ENCODE results near the gene BMP6.

Gene BMP6

DNA sequence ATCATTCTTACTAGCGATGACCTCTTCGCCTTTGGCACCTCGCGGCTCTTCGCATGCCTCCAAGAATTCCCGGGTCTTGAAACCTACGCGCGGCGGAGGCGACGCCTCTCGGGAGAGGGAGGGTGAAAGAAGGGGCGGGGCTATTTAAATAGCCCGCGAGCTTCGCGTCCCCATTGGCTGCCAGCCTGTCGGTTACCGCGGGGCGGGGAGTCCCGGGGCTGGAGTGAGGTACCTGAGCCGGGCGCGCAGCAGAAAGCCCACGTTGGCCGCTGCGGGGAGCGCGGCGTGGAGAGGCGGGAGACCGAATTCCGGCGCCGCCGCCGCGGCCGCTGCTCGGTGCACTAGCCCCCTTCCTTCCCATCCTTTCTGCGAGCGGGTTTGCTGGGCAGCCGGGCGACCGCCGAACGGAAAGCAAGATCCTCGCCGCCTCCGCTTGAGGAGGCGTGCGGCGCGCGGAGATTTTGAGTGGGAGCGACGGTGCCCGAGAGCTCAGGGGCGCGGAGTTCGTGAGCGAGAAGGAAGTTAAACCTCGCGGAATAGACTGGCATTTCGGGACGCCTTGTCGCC lies at the start of gene BMP6:
BMP6 (plus strand) TSS at position 251 of the 567 bp plus-strand sequence. CDS start 857 bp downstream, outside the sequence.
- DNase-seq = peak; percentile 54 to 72

DNA sequence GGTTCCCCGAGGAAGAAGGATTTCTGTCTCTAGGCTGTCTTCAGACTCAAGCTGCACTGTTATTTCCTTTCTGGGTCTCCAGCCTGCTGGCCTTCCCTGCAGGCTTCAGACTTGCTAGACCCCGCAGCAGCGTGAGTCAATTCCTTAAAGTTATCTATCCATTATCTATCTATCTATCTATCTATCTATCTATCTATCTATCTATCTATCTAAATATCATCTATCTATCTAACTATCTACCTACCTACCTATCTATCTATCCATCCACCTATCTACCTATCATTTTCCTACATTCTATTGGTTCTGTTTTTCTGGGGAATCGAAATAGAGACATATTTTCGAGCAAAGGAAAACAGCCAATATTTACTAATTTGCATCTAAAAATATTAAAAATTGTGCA lies 48.7 kb upstream of the BMP6 start:
- no peak for DNase-seq

DNA sequence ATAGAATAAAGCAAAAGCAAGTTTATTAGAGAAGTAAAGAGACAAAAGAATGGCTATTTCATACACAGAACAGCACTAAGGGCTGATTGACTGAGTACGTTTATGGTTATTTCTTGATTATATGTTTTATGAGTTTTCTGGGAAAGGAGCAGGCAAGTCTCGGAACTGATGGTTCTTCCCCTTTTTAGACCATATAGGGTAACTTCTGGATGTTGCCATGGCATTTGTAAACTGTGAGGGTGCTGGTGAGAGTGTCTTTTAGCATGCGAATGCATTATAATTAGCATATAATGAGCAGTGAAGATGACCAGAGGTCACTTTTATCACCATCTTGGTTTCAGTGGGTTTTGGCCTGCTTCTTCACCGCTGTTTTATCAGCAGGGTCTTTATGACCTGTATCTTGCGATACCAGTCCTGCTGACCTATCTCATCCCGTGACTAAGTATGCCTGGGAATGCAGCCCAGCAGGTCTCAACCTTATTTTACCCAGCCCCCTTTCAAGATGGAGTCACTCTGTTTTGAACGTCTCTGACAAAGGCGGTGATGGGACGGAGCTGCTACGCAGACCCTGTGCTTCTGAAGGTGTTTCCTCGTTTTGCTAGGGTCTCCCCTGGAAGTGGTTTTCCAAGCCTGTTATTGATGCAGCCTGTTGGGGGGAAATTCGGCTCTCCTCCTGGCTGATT lies 45.4 kb upstream of the BMP6 start:
- no peak for DNase-seq

DNA sequence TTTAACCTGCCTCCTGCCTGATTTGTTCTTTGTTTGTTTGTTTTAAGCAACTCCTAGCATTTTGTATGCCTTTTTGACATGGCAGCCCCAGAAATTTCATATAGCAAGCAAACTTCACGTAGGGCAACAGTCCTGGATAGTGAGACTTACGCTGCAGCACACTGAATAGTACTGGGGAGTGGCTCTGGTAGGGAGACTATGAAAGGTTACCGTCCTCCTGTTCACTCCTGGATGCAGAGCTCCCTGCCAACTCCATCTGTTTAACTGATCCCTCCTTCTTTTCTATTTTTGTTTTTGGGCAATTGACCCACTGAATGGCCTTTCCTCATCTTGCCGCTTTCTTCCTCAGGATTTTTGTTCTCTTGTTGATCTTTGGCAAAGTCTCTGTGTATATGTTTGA lies 44.5 kb upstream of the BMP6 start:
- no peak for DNase-seq

DNA sequence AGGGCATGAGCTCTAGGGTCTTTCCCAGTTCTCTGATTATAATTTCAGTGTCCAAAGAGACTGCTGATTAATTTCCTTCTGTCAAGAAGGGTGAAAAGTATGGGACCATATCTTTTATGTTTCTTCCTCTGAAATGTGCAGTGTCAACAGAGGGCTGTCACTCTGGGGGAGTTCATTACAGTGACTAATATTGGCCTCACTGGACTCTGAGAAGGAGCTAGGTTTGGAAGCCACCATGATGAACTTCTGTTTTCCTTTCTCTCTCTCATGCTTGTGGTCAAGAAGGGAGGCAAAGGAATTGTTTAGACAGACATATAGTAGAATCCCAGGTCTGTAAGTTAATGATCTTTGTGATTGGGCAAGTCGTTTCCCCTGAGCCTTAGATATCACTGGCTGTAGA lies 41.8 kb upstream of the BMP6 start:
- no peak for DNase-seq

DNA sequence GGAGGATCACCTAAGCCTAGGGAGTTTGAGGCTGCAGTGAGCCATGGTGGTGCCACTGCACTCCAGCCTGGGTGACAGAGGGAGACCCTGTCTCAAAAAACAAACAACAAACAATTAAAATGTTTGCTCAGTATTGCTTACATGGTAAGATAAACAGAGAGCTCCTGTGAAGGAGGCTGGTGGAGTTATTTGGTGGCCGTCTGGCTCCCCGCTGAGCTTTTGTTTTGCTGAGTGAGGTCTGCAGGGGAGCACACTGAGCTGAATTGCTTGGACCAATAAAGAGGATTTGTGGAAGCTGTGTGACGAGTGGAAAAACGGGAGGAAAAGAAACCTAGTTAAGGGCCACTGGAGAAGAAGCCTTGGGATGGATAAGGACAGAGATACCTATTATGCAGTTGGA lies 41.1 kb upstream of the BMP6 start:
- DNase-seq = no peak

DNA sequence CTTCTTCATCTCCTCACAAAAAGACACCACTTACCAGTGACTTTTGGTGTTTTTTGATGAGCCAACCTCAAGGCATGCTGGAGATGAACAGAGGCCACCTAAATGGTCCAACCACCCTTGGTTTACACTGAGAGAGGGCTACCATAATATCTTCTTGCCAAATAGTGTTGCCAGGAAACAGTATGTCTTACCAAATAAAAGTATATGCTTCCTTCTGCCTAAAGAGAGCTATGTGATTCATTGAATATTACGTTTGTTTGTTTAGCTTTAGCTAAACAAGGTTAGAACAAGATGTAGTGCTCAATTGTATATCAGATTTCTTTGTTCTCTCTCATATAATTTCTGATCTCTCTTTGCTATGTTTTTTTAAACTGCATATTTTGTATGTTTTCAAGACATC lies 40.6 kb upstream of the BMP6 start:
- DNase-seq = no peak

DNA sequence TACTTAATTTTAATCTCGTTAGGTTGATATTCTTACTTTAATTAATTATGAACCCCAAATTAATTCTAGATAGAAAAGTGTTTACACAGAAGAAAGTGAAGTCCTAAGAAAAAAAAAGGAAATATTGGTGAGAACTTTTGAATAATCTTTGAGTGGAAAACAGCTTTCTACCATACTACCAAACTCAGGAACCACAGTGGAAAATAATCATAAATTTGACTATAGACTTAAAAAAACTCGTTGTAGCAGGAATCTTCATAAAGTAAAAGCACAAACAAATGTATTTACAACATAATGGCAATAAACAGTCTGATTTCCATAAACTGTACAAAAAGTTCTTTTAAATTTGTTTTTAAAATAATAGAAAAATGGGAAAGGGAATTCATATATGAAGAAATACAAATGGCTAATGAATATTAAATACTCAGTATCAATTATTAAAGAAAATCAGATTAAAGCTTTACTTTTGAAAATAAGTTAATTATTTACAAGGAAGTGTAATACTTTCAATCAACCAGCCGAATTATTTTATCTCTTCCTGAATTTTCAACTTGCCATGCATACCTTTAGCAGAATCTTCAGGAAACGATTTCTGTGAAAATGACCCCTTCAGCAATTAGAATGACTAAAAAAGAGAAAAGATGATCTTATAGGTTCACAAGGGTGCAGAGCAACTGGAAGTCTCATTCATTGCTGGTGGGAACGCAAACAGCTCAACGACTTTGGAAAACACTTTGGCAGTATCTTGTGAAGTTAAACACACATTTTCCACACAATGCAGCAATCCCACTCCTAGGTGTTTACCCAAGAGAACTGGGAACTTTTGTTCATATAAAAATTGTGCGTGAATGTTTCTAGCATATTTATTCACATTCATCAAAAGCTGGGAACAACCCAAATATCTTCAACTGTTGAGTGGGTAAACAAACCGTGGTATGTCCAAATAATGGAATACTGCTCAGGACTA lies 38.5 kb upstream of the BMP6 start:
- no peak for DNase-seq

DNA sequence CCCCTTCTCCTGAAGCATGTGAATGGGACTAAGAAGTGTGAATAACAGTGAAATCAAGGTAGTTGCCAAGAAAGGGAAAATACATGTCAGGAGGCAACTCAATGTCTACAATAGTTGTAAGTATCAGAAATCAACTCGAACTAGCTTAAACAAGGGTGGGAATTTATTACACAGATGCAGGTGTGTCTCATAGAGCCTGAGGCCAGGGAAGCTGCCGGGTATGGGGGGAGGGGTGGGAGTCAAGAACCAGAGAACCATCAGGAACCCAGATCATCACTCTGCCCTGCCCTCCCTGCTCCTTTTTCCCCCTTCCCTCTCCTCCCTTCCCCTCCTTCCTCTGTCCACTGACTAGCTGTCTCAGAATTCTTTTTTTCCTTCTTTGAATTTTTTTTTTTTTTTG lies 34.9 kb upstream of the BMP6 start:
- no peak for DNase-seq

DNA sequence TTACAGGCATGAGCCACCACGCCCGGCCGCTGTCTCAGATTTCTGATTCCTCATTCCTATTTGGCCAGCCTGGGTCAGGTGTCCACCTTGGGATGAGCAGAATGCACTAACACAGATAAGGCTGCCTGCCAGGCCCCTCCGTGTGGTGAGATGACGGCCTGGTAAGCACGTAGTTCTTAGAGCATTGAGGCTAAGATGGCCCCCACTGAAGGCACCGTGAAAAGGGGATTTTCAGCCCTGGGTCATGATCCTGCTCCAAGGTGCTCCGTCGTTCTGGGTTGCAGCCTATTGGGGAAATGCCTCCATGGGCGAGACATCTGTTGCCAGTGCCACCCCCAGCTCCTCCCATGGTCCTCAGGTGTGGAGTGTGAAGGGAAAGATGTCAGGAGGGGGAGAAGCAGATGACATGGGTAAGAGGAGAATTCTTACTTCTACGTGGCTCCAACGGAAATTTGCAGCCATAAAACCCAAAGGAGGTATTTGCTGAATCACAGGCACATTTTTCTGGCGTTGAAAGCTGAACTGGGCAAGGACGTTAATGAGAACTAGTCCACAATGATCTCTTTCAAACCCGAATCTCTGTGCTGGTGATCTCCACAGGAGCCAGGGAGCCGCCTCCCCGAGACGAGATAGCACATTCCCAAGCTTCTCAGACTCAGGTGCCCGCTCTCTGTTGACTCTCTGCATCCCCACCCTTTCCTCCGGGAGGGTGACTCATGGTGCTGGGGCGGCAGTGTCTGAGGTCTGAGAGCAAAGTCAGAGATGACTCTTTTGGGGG lies 34.0 kb upstream of the BMP6 start:
- DNase-seq = no peak

DNA sequence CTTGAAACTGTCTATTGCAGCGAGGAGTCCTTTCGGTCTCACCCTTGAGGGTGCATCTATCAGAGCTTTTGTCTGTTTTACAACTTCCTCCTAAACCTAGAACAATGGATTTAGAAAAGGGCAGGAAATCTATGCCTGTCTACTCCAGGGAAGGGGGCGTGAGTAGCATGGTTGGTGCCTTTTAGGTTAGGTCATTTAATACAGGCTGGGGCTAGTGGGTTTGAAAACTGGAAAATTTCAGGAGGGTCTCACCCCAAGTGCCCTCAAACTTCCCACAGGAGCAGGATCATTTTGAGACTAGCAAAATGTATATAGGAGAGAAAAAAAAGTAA lies 33.5 kb upstream of the BMP6 start:
- no peak for DNase-seq

DNA sequence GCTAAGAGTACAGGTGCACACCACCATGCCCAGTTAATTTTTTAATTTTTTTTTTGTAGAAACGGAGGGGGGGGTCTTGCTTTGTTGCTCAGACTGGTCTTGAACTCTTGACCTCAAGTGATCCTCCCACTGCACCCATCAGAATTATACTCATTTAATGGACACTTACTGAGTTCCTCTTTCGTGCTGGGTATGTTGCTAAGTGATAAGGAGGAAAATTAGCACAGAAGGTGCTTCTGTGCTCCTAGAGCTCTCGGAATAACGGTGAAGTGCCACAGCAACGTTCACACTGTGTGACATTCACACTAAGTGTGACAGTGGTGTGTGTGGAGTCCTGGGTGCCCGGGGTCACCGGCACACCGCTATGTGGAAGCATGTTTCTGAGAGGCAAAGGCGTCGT lies 32.1 kb upstream of the BMP6 start:
- no peak for DNase-seq

DNA sequence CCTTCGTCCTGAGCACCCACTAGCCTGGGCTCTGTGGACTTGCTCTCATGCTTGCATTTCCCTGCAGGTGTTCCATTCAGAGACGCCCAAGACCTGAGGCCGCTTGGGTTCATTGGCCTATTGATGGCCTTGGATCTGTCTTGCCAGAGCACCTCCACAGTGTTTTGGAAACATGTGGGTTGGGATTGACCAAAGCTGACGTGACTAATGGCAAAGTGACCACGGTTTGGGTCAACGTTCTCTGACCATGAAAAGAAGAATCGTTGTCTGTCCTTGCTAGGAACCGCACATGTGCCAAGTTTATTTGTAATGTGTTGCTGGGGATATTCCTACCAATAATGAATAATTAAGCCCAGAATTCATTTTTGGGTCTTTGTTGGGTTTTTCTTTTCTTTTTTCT lies 29.8 kb upstream of the BMP6 start:
- DNase-seq = no peak

DNA sequence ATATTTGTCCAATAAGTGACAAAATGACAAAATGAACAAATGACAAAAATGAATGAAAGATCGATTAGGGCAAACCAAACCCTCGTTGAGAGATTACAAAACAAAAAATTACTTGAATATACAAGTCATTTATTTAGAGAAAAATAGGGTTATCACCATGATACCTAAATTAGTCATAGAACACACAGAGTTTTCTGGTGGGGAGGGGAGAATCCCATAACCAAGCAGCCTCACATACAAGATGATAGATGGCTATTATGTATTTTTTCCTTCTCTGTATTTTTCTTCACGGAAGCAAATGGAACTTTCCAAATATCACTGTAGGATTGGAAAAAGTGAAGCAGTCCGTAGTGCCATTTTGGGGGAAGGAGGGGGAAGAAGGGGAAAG lies 28.5 kb upstream of the BMP6 start:
- no peak for DNase-seq

DNA sequence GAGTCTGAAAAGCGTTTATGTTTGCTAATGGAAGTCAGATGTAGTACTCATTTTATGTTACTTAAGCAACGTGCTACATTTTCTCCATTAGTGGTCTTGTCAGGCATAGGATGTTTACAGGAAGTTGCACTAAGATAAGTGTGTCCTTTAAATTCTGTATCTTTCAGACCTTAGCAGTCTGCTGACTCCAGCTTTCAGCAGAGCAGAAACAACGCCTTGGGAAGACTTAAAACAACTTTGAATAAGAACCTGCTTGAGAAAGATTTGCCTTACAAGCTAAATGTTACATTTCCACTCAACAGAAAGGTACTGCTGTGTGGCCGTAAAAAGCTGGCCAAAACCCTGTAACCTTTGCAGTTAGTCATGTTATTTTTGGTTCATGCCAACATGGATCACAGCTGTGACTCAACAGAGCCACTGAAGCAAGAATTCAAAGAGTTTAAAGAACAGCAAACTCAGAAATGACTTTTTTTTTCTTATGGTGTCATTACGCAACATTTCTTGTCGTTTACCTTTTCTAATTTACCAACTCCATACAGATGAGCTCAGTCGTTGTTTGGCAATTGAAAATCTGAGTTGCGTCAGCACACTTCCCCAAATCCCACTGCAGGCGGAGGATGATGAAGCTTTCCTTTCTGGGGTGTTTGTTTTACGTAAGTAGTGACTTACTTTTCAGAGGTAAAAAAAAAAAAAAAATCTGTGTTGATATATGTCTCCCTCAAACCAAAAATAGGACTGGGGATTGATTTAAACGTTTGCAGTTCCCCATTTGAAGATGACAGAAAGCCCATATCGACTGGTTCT lies 27.9 kb upstream of the BMP6 start:
- no peak for DNase-seq

DNA sequence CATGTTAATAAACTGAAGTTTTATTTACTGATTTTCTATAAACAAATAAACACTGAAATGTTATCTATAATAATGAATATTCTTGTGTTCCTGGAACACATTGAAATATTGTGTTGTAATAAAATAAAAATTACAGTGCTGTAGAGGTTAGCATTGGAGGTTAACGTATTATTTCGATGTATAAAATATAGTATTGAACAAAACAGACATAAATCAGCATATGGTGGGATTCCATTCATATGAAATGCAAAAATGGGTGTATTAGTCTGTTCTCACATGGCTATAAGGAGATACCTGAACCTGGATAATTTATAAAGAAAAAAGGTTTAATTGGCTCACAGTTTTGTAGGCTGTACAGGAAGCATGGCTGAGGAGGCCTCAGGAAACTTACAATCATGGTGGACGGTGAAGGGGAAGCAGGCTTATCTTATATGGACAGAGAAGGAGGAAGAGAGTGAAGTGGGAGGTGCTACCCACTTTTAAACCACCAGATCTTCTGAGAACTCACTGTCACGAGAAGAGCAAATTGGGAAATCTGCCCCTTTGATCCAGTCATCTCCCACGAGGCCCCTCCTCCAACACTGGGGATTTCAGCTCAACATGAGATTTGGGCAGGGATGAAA lies 24.6 kb upstream of the BMP6 start:
- no peak for DNase-seq

DNA sequence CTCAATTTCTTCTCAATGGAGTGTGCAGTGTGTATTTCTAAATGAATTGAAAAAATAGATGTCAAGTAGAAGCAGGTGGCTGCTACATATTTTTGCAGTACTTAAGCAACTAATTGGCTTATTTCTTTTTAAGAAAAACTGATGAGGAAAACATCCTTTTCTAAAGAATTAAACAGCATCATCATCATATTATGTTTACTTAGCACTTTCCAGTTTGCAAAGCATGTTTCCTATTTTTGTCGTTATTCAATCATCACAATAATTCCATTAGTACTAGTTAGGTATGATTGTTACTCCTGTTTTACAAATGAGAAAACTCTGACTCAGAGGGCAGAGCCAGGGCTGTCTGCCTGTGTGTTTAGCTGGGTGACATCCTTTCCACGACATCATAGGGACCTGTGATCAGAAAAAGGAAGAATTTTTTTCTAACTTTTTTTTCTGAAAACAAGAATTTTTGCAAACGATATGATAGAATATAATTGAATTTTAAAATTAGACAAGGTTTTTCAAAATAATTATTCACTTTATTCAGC lies 22.7 kb upstream of the BMP6 start:
- DNase-seq = no peak

DNA sequence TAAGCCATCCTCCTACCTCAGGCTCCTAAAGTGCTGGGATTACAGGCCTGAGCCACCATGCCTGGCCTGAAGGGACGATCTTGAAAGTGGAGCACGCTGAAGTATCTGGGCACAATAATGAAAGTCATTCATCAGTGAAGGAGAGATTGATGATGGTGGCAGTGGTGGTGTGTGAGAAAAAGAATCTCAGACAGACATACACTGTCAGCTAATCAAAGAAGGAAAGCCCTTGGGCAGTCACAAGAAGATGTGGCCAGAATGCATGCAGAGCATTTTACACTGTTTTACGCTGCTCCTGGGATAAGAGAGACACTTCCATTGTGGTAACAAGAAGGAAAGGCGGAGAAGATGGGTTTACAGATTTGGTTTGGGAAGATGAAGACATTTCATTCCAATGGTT lies 20.4 kb upstream of the BMP6 start:
- no peak for DNase-seq

DNA sequence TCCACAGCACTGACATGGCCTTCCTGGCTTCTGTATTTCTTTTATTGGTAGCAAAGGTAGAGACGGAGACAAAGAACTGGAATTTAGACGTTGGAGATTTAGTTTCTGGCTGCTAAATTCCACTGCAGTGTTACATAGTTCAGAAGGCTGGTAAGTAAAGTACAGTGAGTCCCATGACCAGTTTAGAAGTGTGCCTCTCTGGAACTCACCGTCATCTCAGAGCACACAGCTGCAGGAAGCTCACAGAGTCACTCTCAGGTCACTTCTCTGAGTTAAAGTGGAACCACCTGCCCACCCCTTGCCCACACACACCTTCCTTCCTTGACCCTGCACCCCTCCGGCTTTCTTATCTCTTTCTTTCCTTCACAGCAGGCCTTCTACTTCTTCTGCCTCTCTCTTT lies 19.6 kb upstream of the BMP6 start:
- no peak for DNase-seq

DNA sequence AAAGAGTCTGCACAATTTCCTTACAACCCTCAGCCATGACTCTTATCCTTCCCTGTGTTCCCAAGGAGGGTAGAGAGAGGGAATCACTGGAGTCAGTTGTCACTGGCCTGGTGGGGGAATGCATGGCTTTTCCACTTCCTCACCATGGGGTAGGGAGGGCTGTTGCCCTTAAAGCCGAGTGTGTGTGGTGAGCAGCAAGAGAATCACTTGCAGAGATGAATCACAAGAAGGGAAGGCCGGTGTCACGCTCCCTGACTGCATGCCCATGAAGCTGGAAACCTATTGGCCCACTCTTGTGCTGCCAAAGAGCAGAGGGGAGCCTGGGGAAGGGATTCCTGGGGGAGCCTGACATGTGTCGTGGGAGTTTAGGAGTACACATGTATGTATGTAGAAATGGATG lies 18.1 kb upstream of the BMP6 start:
- DNase-seq = no peak

DNA sequence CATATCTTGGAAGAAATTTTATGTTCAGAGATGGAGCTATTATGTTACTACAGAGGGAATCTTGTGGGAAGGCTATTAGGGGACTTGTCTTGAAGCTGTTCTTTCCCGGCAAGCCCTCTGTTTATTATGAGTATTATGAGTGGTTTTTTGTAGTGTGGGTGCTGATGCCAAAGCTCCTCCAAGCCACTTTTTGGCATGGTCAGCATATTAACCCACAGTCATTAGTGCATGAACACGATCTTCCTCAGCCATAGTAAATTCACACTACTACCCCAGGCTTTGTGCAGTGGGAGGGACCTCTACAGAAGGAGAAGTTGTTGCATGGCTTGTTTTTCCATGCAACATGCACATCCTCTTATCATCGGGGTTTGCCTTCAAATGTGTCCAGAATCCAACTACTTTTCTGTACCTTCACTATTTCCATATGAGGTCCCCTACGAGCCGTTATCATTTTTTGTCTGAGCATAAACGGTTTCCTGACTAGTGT lies 6.5 kb upstream of the BMP6 start:
- no peak for DNase-seq

DNA sequence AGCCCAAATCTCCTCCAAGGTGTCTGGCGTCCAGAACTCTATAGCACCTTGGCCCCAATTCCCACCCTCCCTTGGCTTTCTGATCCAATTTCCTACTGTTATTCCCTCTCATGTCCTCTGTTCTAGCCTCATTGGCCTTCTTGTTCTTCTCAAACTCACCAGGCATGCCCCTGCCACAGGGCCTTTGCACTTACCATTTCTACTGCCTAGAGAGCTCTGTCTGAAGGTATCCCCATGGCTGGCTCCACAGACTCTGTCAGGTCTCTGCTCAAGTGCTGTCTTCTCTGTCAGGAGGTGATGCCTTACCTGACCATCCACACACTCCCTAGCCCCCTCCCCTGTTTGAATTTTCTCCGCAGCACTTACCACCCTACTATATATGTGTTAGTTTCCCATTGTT lies 5.6 kb upstream of the BMP6 start:
- DNase-seq = no peak

All from hippocampal formation (tissue), 2 donors.